ENCODE data around the gene UBAC2. TPM values are rescaled to one million over a fixed set of nuclear protein-coding genes. Genes with fewer than 3 reads are reported as not detected.
"Not testable (repeated sequence)": the region's sequence is repeated elsewhere in the genome, so short reads cannot be mapped to it uniquely, and the experiment has no call there.

Gene UBAC2
- total RNA-seq, 1 donor = 43.4 TPM

DNA sequence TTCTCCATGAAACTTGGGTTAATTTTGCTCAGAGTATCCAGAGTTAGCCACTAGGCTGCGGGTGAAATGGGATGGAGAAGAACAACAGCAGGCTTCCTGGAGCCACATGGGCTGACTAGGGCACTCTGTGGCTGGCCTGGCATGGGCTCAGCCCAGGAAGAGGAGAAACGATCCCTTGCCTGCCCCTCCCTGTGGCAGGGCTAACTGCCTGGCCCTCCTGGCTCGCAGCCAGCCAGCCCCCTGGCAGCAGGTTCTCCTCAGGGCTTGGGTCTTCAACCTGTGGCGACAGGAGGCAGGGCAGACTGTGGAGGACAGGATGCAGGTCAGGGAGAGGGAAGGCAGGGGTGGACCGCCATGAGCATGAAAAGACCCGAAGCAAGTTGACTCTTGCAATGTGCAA lies 185.3 kb downstream of the UBAC2 start:
- no peak for DNase-seq (ENCODE audit: low read depth in 2 of 3, low spot score in 2 of 3)

- DNase-seq (ENCODE audit: low read depth in 2 of 3, low spot score in 2 of 3) = no peak
Measured at GRCh38 chr13:99386495-99386894, 185.8 kb downstream of the UBAC2 start.

DNA sequence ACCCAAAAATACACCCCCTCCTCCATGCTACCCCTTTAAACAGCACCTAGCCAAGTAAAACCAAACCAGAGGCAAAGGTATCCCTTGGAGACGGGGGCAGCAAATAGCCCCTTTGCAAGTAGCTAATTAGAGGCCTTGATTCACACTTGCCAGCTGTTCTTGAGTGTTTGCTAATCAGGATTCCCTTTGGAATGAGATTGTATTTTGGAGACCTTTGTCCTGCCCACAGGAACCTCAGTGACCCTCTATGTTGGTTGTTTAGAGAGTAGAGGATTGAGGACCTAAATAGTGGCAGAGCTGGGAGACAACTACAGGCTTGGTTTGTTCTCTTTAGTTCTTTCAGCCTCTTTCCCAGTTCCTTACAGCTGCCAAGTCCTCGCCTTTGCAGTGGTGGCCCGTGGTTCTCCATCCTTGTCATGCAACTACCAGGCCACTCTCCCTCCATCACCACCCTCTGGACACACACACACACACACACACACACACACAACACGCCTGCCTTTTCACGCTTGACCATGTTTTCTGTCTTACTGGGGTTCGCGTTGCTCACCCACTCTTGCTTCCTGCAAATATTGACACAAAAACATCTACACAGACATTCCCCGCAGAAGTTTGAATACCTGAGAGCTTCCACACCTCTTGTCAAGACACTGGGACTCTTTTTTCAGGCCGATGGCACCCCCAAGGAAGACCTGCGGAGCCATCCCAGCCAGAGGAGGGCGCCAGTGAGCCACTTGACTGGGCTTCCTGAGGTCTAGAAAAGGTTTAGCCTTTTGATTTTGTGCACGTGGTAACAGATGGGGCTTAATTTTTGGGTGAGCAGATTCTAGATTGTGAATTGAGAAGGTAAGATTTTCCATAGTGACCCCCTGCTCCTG lies 186.5 kb downstream of the UBAC2 start:
- DNase-seq (ENCODE audit: low read depth in 2 of 3, low spot score in 2 of 3) = peak; percentile 74 to 85 (median 75)

- no peak for DNase-seq (ENCODE audit: low read depth in 2 of 3, low spot score in 2 of 3)
Measured at GRCh38 chr13:99388334-99388923, 187.8 kb downstream of the UBAC2 start.

- DNase-seq (ENCODE audit: low read depth in 2 of 3, low spot score in 2 of 3) = not testable (repeated sequence)
Measured at GRCh38 chr13:99389094-99389493, 188.4 kb downstream of the UBAC2 start.

GRCh38 chr13:99389520-99390304 lies 189.1 kb downstream of the UBAC2 start:
- no peak for DNase-seq (ENCODE audit: low read depth in 2 of 3, low spot score in 2 of 3)

GRCh38 chr13:99390601-99391000 lies 189.9 kb downstream of the UBAC2 start:
- DNase-seq (ENCODE audit: low read depth in 2 of 3, low spot score in 2 of 3) = no peak

DNA sequence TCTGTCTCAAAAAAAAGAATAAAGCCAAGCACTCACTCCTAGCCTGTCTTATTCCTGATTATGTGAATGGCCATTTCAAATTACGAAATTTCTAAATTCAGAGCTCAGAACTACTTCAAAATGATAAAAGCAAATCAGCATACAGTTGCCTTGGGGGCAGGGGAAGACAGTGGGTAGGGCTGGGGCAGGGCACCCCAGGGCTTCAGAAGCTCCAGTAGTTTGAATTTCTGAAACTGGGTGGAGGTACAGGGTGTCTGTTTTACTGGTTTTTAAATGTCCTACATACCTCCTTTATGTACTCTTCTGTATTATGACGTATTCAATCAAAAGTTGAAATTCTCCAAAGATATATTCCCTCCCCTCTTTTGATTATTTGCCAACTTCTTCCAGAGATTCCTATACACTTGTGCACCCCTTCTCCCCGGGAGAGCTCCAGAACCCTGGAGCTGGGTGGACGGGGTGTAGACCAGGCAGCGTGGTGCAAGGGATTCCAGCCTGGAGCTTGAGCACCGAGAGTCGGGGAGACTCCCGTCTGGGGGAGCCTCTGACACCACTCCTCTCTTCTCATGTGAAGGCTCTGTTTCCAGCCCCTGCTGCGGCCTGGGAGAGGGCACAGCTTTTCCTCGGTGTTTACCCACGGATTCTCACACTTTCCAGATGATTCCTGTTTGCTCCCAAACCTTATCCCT lies 191.3 kb downstream of the UBAC2 start:
- DNase-seq (ENCODE audit: low read depth in 2 of 3, low spot score in 2 of 3) = no peak

GRCh38 chr13:99392470-99393135 lies 191.9 kb downstream of the UBAC2 start:
- DNase-seq (ENCODE audit: low read depth in 2 of 3, low spot score in 2 of 3) = no peak

DNA sequence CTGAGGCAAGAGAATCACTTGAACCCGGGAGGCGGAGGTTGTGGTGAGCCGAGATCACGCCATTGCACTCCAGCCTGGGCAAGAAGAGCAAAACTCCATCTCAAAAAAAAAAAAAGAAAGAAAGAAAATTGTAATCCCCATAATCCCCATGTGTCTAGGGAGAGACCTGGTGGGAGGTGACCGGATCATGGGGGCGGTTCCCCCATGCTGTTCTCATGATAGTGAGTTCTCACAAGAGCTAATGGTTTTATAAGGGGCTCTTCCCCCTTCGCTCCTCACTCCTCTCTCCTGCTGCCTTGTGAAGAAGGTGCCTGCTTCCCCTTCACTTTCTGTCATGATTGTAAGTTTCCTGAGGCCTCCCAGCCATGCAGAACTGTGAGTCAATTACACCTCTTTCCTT lies 192.7 kb downstream of the UBAC2 start:
- DNase-seq (ENCODE audit: low read depth in 2 of 3, low spot score in 2 of 3) = not testable (repeated sequence)

- DNase-seq (ENCODE audit: low read depth in 2 of 3, low spot score in 2 of 3) = no peak
Measured at GRCh38 chr13:99393791-99394735, 193.4 kb downstream of the UBAC2 start.

- no peak for DNase-seq (ENCODE audit: low read depth in 2 of 3, low spot score in 2 of 3)
Measured at GRCh38 chr13:99395436-99395835, 194.8 kb downstream of the UBAC2 start.

- no peak for DNase-seq (ENCODE audit: low read depth in 2 of 3, low spot score in 2 of 3)
Measured at GRCh38 chr13:99396446-99396845, 195.8 kb downstream of the UBAC2 start.

- no peak for DNase-seq (ENCODE audit: low read depth in 2 of 3, low spot score in 2 of 3)
Measured at GRCh38 chr13:99398071-99398470, 197.4 kb downstream of the UBAC2 start.

GRCh38 chr13:99398916-99399622 lies 198.4 kb downstream of the UBAC2 start:
- DNase-seq (ENCODE audit: low read depth in 2 of 3, low spot score in 2 of 3) = no peak

GRCh38 chr13:99399623-99399974 lies 198.9 kb downstream of the UBAC2 start:
- DNase-seq (ENCODE audit: low read depth in 2 of 3, low spot score in 2 of 3) = no peak

DNA sequence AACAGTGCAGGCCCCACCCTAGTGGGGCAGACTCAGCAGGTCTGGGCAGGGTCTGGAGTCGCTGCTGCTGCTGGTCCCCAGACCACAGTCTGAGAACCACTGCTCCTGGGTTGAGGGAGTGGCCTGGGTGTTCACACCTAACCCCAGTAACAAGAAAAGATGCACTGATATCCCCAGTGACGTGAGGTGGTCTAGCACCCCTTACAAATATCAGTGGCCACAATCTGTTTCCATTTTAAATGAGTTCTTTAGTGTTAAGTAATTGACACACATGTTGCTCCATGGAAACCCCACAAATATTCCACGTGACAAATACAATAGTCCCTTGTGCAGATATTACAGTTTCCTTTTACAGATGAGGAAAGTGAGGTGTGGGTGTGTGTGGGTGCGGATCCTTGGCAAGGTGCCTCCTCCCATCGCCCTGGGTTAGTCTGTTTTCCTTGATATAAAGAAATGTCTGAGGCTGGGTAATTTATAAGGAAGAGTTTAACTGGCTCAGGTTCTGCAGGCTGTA lies 202.9 kb downstream of the UBAC2 start:
- DNase-seq (ENCODE audit: low read depth in 2 of 3, low spot score in 2 of 3) = no peak

DNA sequence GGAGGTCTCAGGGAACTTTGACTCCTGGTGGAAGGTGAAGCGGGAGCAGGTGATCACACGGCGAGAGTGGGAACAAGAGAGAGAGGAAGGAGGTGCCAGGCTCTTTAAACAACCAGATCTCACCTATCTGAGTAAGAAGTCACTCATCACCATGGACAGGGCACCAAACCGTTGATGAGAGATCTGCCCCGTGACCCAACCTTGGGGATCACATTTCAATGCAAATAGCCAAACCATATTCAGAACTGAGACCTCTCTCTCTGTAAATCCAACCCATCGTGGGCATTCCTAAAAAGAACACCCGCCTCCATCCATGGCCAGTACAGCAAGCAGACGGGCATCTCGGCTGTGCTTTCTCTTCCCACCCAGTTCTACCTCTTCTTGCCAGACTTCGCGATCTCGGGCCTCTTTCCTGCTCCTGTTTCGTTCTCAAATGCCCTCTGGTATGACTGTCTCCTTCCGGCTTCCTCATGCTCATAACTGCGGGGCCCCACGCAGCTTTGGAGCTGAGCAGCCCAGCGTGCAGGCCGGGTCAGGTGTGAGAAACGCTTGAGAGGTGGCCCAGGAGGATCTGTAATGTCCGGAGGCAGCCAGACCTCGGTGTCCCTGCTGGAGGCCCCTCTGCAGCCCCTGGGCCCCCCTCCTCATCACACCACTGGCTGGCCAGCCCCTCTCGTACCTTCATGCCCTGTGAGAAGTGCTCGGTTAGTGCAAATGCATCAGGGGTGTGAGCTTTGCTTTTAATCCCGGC lies 203.5 kb downstream of the UBAC2 start:
- DNase-seq (ENCODE audit: low read depth in 2 of 3, low spot score in 2 of 3) = no peak
